GM12878 (cell line): ENCODE data around the gene RPL19.

Experiments
- E2F8 ChIP-seq: fragments of 450-650 bp; IDR thresholded peaks from 2 replicates; pipeline ENCODE4 v1.6.1; 2018; ENCODE audit warnings: mild to moderate bottlenecking, low read depth, moderate library complexity; ENCODE audit not compliant: partially characterized antibody
- EP300 ChIP-seq, 2 experiments: fragments of 150-350 bp in 1 of 2; IDR thresholded peaks; 2 replicates each; pipeline ENCODE4 v1.6.1; 2011 to 2012; ENCODE audit warnings: low read depth in 2 of 2, low read length in 2 of 2, borderline replicate concordance in 1 of 2, improper control_type of control experiment in 1 of 2, inconsistent platforms in 1 of 2; ENCODE audit not compliant: control insufficient read depth in 1 of 2
- MAX ChIP-seq: IDR thresholded peaks from 2 replicates; pipeline ENCODE4 v1.6.1; 2012; ENCODE audit warnings: low read depth, low read length, improper control_type of control experiment
- MYC ChIP-seq: IDR thresholded peaks from 2 replicates; pipeline ENCODE4 v1.6.1; 2011; ENCODE audit warnings: mild to moderate bottlenecking, low read length, moderate library complexity, inconsistent platforms; ENCODE audit not compliant: insufficient read depth, insufficient replicate concordance, insufficient read length, severe bottlenecking
- NRF1 ChIP-seq: conservative IDR thresholded peaks from 2 replicates; pipeline ENCODE4 v1.6.1; 2011; ENCODE audit warnings: mild to moderate bottlenecking, low read depth, low read length, improper control_type of control experiment
- RBBP5 ChIP-seq: fragments of 200-600 bp; sonication (generic); conservative IDR thresholded peaks from 2 replicates; pipeline ENCODE4 v1.6.1; 2016
- REST ChIP-seq: IDR thresholded peaks from 2 replicates; pipeline ENCODE4 v1.6.1; 2012; ENCODE audit warnings: mild to moderate bottlenecking, low read depth, low read length
- SRF ChIP-seq, 2 experiments: IDR thresholded peaks; 2 replicates each; pipeline ENCODE4 v1.6.1; 2011; ENCODE audit warnings: low read depth in 2 of 2, low read length in 2 of 2, mild to moderate bottlenecking in 1 of 2, moderate library complexity in 1 of 2
- TAF1 ChIP-seq: IDR thresholded peaks from 2 replicates; pipeline ENCODE4 v1.6.1; 2011; ENCODE audit warnings: mild to moderate bottlenecking, low read depth, low read length, borderline replicate concordance
- ZBTB33 ChIP-seq: fragments of 450-650 bp; IDR thresholded peaks from 2 replicates; pipeline ENCODE4 v1.6.1; 2017; ENCODE audit warnings: mild to moderate bottlenecking
- ZNF24 ChIP-seq: fragments of 450-650 bp; IDR thresholded peaks from 2 replicates; pipeline ENCODE4 v1.6.1; 2017; ENCODE audit warnings: antibody characterized with exemption, mild to moderate bottlenecking
- ZSCAN29 ChIP-seq: fragments of 450-650 bp; IDR thresholded peaks from 2 replicates; pipeline ENCODE4 v1.6.1; 2017; ENCODE audit warnings: mild to moderate bottlenecking, moderate library complexity
- TF ChIP-seq, protein P1 (sequence below), 3 experiments: IDR thresholded peaks in 2 of 3; conservative IDR thresholded peaks in 1 of 3; 2 replicates each; pipeline ENCODE4 v1.5.1; 2011; ENCODE audit warnings: low read depth in 3 of 3, low read length in 3 of 3, mild to moderate bottlenecking in 3 of 3, control low read depth in 2 of 3, moderate library complexity in 2 of 3, inconsistent platforms in 1 of 3, mixed read lengths in 1 of 3; ENCODE audit not compliant: control insufficient read depth in 2 of 3, insufficient read depth in 1 of 3; ENCODE audit errors: extremely low read depth in 1 of 3

DNA sequence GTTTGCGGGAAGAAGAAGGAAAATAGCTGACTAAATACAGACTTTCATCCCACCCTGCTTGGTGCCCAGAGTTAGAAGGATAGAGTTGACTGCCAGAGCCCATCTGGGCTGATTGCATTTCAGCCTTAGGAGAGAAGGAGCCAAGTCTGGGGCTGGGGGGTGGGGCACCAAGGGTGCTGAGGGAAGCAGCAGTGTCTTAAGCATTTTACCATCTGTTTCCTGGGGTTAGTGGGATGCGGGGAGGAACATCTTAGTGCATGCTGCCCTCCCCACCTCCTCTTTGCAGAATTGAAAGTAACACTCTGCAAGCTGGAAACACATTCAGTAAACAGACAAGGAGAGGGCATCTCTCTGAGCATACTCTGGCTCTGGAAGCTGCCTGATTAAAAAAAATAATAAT is 32.6 kb upstream of the RPL19 start:
- TF ChIP-seq ZBTB33 (no peak), MYC (no peak), EP300 (IDR thresholded peaks at IDR 0.05; ENCODE audit: borderline replicate concordance in 1 of 2, control insufficient read depth in 1 of 2, low read depth in 2 of 2, low read length in 2 of 2) (no peak), REST (no peak), MAX (no peak), TAF1 (no peak), ZNF24 (no peak), ZSCAN29 (no peak), SRF (IDR thresholded peaks at IDR 0.05; ENCODE audit: low read depth in 2 of 2, low read length in 2 of 2) (no peak), NRF1 (no peak), E2F8 (no peak), RBBP5 (no peak)
- TF ChIP-seq, protein P1, sequence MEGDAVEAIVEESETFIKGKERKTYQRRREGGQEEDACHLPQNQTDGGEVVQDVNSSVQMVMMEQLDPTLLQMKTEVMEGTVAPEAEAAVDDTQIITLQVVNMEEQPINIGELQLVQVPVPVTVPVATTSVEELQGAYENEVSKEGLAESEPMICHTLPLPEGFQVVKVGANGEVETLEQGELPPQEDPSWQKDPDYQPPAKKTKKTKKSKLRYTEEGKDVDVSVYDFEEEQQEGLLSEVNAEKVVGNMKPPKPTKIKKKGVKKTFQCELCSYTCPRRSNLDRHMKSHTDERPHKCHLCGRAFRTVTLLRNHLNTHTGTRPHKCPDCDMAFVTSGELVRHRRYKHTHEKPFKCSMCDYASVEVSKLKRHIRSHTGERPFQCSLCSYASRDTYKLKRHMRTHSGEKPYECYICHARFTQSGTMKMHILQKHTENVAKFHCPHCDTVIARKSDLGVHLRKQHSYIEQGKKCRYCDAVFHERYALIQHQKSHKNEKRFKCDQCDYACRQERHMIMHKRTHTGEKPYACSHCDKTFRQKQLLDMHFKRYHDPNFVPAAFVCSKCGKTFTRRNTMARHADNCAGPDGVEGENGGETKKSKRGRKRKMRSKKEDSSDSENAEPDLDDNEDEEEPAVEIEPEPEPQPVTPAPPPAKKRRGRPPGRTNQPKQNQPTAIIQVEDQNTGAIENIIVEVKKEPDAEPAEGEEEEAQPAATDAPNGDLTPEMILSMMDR (IDR thresholded peaks at IDR 0.05 in 2 of 3, conservative IDR thresholded peaks at IDR 0.05 in 1 of 3; ENCODE audit: control insufficient read depth in 2 of 3, extremely low read depth in 1 of 3, insufficient read depth in 1 of 3, low read depth in 3 of 3, low read length in 3 of 3) = no peak
